NCI-H146 treated with DMSO at 0.1 percent for 48 hours (cell line): ENCODE results near the gene CNOT1.
"Not testable (repeated sequence)": the region's sequence is repeated elsewhere in the genome, so short reads cannot be mapped to it uniquely, and the experiment has no call there.

ENCODE experiments used
- DNase-seq: peaks from one replicate; lab custom pipeline; 2025; ENCODE audit not compliant: unreplicated experiment; lab: John Stamatoyannopoulos, UW

The CNOT1 gene

DNA sequence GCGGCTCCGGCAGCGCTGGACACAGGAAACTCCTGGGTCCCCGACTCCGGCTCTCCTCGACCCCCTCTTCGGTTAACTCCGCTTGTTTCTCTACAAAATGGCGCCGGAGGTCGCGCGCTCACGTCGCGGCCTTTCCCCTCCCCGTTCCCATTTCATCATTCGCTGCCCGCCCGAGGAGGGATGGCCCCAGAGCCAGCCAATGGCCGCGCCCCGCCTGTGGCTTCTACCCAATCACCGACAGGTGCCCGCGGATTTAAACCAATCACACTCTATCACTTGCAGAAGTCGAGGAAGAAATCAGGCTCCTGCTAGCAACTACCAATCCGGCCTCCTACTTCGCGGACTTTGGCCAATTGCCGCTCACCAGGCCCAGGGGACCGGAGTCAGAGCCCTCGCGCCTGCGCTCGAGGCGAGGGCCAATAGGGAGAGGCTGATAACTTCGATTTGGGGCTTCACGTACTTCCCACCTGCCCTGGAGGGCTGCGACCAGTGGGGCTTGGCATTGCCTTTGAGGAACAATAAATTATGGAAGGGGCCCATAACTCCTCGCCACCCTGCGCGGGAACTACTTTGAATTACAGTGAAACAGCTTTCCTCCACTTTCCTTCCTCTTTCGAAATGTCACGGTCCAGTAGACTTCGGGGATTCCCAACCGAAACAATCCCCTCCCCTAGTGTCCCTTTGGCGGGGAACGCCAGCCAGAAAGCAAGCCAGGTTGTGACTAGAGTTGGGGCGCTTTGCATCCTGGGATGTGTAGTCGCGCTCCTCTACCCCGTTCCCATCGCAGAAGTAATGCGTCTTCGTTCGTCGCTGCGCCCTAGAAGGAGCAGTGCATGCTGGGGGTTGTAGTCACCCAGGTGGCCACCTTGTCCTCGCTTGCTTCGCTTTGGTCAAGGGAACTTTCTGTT, at the start of gene CNOT1:
TSS of gene CNOT1 (minus strand) at position 94 of the 908 bp plus-strand sequence. CDS start 30,489 bp downstream, outside the sequence.
- DNase-seq: peak; percentile 95

DNA sequence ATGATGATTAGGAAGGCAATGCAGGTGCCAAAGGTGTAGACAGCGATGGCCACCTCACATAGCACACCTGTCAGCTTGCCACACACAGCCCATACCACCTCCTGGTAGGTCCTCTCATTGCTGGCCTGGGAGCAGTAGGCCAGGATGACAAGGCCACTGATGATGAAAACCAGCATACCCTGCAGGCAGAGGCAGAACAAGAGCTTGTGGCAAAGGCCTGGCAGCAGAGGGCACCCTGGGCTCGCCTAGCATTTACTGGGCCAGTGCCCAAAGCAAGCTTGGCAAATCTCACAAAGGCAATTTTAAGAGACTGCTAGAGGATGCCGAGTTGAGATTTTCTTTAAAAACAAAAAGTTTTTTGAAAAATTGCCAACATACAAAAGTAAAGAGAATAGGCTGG, 49.1 kb upstream of the CNOT1 start:
- no peak for DNase-seq

DNA sequence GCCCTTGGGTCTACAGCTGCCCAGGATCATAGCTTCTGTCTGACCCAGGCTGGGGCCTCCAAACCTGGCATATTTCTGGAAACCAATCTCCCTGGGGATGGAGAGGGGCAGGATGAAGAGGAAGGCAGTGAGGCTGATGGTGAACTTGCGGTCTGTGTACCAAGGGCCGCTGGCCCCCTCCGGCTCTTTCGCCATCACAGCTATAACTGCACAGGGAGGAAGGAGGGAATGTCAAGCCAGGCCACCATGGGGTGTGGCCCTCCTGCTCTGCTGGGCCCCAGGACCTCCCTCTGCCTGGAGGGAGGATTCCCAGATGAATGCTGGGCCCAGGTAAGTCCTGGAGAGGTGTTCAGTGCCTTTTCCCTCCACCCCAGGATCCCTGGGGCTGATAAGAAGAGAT, 48.6 kb upstream of the CNOT1 start:
- DNase-seq: no peak

DNA sequence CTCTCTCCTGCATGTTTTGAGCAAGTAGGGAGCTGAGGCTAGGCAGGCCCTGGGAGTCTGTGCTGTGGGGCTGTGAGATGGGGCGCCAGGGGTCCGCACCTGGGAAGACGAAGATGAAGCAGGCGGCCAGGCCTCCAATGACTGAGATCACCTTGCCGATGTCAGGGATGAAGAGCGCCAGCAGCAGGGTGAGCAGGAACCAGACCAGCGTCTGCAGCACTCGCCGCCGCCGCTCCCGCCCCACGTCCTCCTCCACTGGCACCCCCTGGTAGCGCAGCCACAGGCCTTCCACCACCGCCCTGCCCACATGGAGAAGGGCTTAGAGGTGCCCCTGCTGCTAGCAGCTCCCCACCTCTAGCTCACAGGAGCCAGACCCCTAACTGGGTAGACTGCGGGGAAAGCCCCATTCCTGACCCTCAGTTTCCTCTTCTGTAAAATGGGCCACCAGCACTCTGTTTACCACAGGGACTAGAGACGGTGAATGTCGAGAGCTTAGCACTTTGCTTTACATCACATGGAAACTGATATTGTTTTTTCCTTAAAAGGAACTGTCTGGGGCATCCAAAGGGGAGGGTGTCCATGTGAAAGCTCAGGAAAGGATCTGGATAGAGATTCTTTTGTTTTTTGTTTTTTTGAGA, 41.4 kb upstream of the CNOT1 start:
- no peak for DNase-seq

DNA sequence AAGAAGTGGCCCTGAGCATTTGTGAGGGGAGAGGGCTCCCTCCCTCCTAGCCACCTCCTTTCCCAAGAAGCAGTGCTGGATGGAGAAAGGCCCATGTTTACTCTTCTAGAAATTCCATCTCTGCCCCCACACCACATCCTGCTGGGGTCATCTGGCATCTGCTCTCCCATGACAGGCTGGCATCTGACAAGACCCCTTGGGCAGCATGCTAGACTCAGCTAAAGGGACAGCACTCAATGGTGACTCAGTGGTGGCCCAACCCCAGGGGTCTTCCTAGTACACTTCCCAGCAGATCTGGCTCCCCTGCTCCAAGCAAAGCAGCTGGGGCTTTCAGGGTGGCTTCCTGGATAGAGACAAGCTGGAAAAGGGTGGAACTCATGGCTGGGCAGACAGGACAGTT, 40.6 kb upstream of the CNOT1 start:
- no peak for DNase-seq

DNA sequence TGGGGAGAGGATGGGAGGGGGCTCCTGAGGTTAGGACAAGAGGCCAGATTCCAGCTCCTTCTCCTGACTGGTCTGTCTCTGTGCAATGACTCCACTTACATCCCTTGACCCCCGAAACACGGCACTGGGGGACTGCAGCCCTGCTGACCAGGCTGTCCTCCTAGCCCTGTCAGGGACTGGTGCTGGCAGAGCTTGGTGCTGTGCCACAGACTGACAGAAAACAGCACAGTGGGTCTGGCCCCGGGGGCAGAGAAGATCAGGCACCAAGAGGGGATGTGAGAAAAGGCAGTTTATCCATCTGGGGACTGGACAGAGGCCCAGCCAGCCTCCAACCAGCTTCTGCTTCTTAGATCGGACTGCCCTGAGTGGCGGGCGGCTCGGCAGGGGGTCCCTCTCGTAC, 35.6 kb upstream of the CNOT1 start:
- no peak for DNase-seq

DNA sequence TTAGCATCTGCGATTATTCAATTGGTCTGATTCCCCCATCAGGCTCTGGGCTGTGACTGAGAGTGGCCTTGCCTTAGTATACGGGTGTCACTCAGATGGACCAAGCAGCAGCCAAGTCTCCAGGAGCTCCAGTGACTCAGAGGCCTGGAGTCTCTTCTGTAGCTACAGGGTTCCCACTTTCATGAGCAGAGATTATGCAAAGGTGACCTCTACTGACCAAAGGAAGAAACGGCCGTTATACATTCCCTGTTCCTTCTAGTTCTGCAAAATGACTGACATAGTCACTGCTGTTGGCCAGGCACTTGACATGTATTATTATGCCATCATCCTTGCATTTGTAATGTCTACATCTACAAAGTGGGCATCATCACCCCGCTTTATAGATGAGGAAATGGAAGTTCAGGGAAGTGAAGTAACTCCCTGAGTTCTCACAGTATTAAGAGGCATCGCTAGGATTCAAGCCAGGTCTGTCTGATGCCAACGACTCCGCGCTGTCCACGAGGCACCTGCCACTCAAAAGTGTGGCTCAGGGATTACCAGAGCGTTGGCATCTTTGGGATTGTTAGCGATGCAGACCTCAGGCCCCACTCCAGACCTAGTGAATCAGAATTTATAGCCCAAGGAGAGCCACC, 31.7 kb upstream of the CNOT1 start:
- peak; percentile 50 for DNase-seq

DNA sequence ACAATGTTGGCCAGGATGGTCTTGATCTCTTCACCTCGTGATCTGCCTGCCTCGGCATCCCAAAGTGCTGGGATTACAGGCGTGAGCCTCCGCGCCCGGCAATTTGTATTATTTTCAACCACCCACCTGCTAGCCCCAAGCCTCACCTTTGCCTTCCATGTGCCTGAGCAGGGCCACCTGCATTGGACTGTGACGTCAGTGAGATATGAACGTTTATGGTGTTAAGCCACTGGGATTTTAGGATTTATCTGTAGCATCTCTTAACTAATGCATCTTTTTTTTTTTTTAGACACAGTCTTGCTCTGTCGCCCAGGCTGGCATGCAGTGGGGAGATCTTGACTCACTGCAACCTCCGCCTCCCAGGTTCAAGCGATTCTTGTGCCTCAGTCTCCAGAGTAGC, 30.3 kb upstream of the CNOT1 start:
- not testable (repeated sequence) for DNase-seq

DNA sequence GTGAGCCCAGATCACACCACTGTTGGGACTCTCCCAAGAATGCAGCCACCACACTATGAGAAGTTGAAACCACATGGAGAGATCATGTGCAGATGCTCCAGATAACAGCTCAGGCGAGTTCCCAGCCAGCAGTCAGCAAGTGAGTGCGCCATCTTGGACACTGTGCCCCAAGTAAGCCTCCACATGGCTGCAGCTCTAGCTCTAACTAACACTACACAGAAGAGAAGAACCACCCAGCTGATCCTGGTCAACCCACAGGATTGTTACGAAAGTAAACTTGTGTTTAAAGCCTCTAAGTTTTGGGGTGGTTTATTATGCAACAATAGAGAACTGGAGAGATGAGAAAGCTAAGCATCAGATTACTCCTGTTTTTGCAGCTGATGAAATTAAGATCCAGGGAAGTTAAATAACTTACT, 29.2 kb upstream of the CNOT1 start:
- DNase-seq: no peak

DNA sequence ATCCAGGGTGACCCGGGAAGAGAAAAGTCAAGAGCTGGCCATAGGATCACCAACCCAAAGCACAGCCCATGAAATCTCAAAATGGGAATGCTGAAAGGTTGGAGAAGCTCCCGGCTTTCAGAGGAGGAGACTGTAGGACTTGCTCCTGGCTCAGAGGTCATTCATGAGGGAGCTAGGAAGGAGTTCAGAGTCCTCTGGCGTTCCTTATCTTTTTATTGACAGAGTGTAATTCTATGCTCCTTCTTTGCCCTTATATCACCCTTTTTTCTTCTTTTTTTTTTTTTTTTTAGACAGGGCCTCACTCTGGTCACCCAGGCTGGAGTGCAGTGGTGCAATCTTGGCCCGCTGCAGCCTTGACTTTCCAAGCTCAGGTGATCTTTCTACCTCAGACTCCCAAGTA, 27.3 kb upstream of the CNOT1 start:
- no peak for DNase-seq

DNA sequence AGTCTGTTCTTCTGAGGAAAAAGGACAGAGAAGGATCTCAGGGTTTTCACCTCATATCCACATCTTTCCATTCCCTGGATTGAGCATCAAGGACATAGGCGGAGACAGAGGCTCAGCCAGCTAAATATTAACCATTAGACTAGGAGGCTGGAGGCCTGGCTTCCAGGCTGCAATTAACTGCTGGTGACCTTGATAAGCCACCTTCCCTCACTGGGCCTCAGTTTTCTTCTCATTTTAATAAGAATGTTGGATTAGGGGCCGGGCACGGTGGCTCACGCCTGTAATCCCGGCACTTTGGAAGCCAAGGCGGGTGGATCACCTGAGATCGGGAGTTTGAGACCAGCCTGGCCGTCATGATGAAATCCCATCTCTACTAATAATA, 25.6 kb upstream of the CNOT1 start:
- DNase-seq: no peak

DNA sequence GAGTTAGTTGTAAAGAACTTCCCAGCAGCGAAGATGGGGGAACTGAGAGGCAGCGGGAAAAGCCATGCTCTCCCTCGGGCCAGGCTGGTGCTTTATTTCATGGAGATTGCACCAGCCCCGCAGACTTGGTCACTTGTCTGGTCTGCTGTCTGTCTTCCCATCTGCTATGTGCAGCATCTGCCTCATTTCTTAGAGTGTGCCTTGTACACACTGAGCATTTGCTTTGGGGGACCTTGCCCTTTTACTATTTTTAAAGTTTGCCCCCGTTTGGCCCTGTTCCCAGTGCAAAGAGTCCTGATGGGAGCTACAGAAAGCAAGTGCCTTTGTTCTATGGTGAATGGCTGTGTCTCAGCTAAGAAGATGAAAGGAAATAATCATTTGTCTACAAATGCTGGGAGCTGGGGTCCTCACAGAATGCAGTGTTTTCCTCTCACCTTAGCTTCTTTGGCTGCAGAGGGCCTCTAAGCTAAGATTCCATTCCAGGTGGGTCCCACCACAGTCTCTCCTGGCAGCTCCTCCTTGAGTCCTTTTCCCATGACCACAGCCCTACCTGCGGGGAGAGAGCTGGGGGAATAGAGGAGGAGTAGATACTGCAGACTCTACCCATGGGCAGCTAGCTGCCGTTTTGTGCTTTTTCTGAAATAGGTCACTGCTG, 25.1 kb upstream of the CNOT1 start:
- no peak for DNase-seq

DNA sequence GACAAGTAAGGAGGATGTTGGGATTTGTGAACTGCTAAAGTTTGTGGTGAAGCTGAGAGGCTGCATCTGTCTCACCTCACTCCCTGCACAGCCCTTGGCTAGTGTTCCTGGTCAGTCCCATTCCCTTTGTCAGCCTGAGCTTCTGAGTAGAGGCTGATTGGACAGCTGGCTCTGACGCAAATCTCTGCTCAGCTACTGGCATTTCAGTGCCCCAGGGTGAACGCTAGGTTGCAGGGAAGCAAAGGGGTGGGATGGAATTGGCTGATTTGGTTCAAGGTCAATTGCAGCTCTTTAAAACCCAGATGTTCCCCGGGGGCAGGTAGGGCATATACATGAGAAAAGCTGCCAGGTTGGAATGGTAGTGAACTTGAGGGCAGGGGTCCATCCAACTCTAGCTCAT, 23.1 kb upstream of the CNOT1 start:
- no peak for DNase-seq

DNA sequence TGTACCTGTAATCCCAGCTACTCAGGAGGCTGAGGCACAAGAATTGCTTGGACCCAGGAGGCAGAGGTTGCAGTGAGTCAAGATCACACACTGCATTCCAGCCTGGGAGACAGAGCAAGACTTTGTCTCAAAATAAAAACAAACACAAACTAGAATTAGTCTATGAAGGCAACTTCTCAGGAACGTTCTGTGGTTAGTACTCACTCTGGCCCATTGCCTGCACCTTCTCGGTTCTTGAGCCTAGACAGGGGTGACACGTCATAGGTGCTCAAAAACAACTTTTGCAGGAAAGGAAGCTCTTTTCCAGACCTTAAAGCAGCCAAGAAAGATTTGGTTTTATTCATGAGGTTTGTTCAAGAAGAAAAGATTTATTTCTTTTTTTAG, 22.3 kb upstream of the CNOT1 start:
- DNase-seq: no peak

DNA sequence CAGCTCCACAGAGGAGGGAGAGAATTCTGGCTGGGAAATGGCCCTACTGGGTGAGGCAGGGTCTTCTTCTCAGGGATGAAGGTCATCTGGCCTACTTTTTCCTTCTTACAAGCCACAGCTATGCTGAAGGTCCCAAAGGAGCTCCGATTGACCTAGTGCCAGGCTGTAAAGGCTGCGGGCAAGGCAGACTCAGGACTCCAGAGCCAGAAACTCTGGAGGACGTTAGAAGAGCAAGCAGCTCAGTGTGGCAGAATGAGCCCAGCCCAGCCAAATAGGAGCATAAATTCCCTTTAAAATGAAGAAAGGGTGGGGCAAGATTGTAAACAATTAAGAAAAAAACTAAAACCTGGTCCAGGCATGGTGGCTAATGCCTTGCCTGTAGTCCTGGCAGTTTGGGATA, 20.1 kb upstream of the CNOT1 start:
- DNase-seq: no peak

DNA sequence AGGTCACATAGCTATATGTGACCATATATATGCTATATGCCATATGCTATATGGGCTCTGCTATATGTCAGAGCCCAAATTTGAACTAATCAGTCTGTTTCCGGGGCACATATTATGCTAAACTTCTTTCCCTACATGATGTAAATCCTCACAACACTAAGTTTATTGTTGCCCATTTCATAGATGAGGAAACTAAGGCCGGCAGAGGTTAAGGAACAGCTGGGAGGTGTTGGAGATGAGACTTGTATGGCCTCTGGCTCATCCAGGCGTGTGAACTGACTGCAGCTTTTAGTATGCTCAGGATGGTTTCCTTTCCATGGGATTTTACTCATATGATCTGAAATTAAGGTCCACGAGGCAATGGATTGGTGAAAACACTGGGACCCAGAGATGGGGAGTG, 17.5 kb upstream of the CNOT1 start:
- DNase-seq: no peak

DNA sequence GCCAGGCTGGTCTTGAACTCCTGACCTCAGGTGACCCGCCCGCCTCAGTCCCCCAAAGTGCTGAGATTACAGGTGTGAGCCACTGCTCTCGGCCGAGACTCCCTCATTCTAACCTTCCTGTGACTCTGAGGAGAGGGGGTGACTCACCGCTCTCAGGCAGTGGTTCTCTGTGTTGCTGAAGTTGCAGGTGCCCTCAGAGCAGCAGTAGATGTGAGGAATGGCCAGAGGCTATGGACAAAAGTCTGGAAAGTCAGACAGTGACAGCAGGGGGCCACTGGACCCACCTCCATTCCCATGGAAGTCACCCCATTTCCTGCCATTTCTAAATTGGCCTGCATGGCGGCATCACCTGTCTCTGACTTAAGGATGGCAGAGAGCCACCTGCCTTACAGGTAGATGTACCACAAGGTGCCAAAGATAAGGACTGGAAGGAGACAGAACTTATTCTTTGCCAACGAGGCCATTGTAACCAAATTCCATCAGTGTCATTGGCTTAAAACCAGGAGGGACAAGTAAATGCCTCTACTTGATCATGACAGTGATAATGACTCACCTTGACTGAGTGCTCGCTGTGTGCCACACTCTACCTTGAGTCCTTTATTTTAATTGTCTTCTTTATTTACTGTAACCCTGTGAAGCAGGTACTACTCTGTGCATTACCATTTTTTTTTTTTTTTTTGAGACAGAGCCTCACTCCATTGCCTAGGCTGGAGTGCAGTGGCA, 15.3 kb upstream of the CNOT1 start:
- DNase-seq: no peak

DNA sequence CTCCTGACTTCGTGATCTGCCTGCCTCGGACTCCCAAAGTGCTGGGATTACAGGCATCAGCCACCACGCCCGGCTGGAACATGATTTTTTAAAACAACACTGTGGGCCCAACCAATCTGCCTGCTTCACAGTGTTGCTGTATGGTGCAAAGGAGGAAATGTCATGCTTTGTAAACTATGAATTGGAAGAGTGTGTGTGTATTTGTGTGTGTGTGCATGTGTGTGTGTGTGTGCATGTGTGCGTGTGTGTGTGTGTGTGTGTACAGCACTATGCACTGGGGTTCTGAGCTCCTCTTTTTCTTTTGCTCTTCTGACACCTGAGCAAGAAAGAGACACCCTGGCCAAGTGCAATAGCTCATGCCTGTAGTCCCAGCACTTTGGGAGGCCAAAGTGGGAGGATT, 14.5 kb upstream of the CNOT1 start:
- no peak for DNase-seq

DNA sequence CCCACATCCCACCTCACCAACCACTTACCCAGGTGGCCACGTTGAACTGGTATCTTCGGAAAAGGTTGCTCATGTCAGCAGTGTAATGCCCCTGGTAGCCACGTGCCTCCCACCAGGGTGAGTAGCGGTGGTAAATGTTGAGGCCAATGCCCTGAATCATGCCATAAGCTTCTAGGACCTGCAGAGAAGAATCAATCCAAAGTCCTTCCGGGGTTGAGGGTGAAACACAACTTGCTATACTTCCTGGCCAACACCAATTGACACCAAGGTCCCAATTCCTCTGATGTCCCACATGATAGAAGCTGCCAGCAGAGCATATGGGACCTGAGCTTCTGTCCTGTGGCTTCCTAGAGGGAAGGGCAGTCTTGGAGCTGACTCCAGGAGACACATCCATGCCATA, 11.3 kb upstream of the CNOT1 start:
- DNase-seq: no peak

DNA sequence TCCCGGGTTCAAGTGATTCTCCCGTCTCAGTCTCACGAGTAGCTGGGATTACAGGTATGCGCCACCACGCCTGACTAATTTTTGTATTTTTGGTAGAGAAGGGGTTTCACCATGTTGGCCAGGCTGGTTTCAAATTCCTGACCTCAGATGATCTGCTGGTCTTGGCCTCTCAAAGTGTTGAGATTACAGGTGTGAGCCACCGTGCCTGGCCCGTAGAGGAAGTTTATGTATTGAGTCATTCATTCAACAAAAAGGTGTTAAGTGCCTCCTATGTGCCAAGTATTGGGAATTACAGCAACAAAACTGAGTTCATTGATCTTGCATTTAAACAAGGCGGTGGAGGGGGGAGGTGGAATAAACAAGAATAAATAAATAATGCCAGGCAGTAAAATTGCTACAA, 10.2 kb upstream of the CNOT1 start:
- no peak for DNase-seq

DNA sequence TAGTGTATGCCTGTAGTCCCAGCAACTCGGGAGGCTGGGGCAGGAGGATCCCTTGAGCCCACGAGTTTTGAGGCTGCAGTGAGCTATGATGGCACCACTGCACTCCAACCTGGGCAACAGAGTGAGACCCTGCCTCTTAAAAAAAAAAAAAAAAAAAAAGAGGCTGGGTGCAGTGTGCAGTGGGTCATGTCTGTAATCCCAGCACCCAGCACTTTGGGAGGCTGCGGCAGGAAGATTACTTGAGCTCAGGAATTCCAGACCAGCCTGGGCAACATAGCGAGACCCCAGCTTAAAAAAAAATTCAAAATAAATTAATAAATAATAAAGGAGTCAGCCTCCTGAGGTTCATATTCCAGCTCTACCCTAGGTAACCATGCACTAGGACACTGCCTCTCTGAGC, 9.6 kb upstream of the CNOT1 start:
- DNase-seq: no peak
